Measurements from ENCODE around the gene RHBDD1.

The RHBDD1 gene, protein sequence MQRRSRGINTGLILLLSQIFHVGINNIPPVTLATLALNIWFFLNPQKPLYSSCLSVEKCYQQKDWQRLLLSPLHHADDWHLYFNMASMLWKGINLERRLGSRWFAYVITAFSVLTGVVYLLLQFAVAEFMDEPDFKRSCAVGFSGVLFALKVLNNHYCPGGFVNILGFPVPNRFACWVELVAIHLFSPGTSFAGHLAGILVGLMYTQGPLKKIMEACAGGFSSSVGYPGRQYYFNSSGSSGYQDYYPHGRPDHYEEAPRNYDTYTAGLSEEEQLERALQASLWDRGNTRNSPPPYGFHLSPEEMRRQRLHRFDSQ

DNA sequence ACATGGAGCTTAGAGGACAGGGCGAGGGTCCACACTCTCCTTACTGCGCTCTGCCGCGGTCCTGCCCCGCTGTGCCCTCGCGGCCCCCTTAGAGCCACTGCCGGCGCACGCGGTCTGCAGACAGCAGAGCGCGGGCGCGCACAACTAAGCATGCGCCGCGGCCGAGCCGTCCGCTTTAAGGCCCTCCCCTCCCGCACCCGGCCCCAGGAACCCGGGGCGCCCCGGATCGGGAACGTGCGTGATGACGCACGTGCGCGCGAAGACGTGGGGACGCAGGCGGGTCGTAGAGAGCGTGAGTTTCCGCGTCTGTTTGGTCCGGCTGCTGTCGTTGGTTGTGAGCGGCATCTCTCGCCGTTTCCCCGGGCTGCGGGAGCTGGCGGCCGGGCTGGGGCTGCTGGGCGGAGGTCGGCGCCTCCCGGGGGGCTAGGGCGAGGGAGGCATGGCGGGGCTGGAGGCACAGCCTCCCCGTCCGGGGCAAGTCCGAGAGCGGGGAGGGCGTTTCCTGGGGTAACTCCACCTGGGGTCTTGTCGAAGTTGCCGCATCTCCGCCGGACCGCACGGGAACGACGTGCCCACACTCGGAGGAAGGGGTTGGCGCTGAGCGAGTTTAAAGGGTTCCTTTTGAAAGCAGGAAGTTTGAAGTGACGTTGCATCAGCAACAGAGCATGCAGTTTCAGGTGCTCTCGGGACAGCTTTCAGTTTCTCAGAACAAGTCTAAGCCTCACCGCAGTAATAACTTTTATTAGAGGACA lies at the start of gene RHBDD1:
Gene RHBDD1, plus strand, starts transcription at position 259 of the 752 bp plus-strand sequence. CDS start 28,640 bp downstream, outside the sequence.
- peak; percentile 90 for DNase-seq

GRCh38 chr2:226788064-226788463 lies 47.8 kb upstream of the RHBDD1 start:
- DNase-seq = no peak

DNA sequence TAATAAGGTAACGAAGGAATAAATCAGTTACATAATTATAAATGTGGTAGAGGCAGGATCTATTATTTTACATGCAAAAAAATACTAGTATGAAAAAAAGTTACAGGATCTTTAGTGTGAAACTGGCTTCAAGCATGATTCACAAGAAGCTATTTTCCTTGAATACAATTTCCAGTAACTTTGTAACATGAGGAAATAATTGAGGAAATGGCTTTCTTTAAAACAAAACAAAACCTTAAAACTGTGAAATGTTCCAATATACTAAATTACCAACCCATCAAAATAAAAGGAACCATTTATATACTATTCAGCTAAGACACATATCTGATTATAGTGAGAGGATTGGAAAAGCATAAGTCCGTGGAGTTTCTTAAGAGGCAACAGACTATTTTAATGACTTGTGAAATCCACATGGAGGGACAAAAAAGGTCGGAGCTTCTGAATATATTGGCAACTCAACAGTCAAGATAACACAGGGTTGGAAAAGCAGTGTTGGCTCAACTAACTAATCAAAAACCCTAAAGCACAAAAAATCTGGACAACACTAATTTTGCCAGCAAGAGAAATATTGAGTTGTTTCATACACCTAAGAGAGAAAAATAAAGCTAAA lies 46.9 kb upstream of the RHBDD1 start:
- no peak for DNase-seq

GRCh38 chr2:226790011-226790410 lies 45.8 kb upstream of the RHBDD1 start:
- DNase-seq = no peak

GRCh38 chr2:226790431-226790830 lies 45.4 kb upstream of the RHBDD1 start:
- DNase-seq = no peak

DNA sequence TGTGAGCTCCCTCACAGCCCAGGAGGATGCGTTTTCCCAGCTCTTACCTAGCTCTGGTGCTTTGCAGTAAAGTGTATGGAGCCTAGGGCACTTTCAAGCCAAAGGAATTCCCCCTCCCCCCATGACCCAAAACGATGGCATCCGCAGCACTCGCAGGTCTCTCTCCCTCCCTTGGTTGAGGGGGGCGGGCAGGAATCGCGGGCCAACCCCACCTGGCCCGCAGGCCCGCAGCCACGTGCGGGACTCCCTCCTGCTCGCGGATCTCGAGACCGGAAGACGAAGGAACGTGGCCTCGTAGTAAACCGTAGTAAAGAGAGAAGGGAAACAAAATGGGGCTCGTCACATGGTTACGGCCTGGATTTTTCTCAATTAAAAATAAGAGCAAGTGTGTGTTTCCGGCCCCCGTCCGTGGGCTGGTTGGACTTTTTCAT lies 44.8 kb upstream of the RHBDD1 start:
- peak; percentile 55 for DNase-seq

- DNase-seq = peak; percentile 87
Measured at GRCh38 chr2:226791487-226792081, 44.3 kb upstream of the RHBDD1 start.

DNA sequence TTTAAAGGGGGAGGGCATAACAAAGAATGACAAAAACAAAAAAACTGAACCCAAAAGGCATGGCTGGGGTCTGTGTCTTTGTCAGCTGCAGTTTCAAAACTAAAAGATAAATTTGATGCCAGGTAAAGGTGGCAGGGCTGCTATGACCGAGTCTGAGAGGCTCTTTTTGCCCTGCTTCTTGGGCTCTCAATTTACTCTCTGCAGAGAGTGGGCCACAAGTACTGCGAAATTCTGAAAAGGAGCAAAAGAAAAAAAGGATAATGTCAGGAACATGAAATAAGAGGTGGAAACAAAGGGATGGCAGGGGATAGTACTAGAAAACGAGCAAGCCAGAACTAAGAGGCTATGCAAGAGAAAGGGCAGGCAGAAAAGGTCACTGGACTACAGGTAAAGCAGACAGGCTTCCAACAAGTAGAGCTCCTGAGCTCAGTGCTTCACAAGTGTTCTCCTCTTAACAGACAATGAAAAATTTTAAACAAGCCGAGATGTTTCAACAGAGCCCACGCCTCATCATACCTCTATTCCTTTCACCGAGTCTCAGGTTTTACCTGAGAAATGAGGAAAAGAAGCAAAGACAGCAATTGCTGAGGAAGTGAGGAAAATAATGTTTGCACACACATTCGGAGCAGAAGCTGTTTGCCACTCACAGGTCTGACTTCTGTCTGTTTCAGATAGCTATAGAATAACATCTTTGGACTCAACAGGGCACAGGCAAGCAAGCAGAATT lies 43.5 kb upstream of the RHBDD1 start:
- no peak for DNase-seq

- peak; percentile 38 for DNase-seq
Measured at GRCh38 chr2:226793646-226794045, 42.2 kb upstream of the RHBDD1 start.

GRCh38 chr2:226794196-226794661 lies 41.6 kb upstream of the RHBDD1 start:
- DNase-seq = no peak

DNA sequence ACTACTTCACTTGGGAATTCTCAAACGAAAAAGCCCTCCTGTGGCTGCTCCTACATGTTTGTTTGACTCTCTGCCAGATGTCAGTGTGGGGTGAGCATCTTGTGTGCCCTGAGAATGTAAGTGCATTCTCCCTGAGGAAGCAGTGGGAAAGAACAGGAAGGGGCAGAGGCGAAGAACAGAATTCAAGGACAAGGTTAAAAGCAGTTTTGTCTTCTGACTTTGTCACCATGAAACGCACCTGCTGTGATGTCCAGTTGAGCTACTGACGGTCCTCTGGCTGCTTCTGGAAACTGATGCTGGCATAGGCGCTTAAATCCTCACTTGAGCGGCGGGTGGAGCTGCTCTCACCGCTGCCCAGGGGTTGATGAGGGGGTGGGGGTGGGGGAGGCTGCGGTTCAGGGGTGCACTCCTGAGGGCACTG lies 41.1 kb upstream of the RHBDD1 start:
- no peak for DNase-seq

DNA sequence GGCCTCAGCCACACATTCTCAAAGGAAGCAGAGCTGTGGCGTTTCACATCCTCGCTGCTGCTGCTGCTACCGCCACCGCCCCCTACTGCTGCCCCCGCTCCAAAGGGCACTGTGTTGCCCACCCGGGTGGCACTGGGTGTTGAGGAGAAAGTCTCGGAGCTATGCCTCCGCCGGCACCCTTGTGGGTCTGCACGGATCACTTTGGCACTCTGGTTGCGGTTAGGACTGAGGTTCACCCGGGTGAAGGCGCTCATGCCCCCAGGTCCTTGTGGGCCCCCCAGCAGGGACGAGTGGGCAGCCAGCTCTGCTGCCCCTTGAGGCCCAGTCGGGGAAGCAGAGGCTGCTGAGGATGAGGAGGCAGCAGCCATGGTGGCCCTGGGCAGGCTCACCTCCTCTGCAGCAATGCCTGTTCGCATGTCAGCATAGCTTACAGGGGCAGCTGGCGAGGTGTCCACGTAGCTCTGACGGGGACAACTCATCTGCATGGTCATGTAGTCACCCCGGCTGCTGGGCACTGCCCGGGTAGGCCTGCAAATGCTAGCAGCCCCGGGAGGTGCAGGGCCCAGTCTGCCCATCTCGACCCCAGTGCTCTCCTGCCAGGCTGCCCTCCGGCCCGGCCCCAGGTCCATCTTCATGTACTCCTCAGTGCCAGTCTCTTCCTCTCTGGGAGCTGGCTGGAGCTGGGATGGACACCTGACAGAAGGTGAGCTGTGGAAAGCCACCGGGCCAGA lies 40.4 kb upstream of the RHBDD1 start:
- no peak for DNase-seq

GRCh38 chr2:226796012-226796839 lies 39.6 kb upstream of the RHBDD1 start:
- DNase-seq = no peak

- DNase-seq = no peak
Measured at GRCh38 chr2:226796840-226797288, 39.0 kb upstream of the RHBDD1 start.

DNA sequence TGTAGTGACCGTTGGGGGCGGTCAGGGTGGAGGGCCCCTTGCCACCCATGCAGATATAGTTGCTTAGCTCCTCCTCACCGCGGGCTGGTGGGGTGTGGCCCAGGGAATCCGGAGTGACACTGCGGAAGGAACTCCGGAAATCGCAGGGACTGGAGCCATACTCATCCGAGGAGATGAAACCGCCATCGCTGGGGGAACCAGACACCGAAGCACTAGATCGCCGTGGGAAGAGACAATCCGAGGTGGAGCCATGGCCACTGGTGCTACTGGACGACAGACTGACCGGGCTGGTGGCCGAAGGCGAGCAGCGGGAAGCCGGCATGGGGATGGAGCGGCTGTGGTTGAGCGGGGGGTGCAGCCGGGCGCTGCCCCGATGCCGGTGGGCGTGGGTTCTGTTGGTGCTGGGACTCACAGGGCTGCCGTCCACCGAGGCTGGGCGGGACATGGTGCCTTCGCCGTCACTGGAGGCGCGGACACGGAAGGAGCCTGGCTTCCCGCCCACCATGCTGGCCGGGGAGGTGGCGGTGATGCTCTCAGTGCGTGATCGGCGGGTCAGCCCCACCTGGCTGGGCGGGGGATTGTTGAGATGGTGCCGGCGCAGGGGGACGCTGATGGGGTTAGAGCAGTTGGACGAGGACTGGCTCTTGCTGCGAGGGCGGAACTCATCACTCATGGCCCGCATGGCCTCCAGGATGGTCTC lies 38.4 kb upstream of the RHBDD1 start:
- no peak for DNase-seq

- no peak for DNase-seq
Measured at GRCh38 chr2:226797989-226798421, 37.8 kb upstream of the RHBDD1 start.

- no peak for DNase-seq
Measured at GRCh38 chr2:226798422-226799210, 37.2 kb upstream of the RHBDD1 start.

- DNase-seq = no peak
Measured at GRCh38 chr2:226799211-226799975, 36.5 kb upstream of the RHBDD1 start, which contains the start of gene IRS1. Gene IRS1, minus strand, starts transcription at chr2:226799820. Its CDS starts 1,082 bp downstream, at chr2:226798738.
